ENCODE measurements around the gene ZBTB32. TPM values are rescaled to one million over a fixed set of nuclear protein-coding genes. Genes with fewer than 3 reads are reported as not detected.
"Not testable (repeated sequence)": the region's sequence is repeated elsewhere in the genome, so short reads cannot be mapped to it uniquely, and the experiment has no call there.

The ZBTB32 gene
- total RNA-seq, 4 donors from 2014 or later: 2.5 TPM; not detected in 3

DNA sequence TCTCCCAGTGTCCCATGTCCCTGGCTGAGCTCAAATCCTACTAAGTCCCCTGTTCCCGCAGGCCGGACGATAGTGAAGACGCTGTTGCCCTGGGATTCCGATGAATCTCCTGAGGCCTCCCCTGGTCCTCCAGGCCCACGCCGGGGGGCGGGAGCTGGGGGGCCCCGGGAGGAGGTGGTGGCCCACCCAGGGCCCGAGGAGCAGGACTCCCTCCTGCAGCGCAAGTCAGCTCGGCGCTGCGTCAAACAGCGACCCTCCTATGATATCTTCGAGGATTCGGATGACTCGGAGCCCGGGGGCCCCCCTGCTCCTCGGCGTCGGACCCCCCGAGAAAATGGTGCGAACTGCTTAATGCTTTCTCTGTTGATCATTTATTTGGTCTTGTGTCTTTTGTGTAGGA is 19.3 kb downstream of the ZBTB32 start:
- H3K4me1 ChIP-seq: peaks cover 0 to 14% (median 4%) of the 10 kb centered on the region in 4 donors
- TF ChIP-seq POLR2A (IDR thresholded peaks at IDR 0.05): no peak
- TF ChIP-seq, protein P1, sequence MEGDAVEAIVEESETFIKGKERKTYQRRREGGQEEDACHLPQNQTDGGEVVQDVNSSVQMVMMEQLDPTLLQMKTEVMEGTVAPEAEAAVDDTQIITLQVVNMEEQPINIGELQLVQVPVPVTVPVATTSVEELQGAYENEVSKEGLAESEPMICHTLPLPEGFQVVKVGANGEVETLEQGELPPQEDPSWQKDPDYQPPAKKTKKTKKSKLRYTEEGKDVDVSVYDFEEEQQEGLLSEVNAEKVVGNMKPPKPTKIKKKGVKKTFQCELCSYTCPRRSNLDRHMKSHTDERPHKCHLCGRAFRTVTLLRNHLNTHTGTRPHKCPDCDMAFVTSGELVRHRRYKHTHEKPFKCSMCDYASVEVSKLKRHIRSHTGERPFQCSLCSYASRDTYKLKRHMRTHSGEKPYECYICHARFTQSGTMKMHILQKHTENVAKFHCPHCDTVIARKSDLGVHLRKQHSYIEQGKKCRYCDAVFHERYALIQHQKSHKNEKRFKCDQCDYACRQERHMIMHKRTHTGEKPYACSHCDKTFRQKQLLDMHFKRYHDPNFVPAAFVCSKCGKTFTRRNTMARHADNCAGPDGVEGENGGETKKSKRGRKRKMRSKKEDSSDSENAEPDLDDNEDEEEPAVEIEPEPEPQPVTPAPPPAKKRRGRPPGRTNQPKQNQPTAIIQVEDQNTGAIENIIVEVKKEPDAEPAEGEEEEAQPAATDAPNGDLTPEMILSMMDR (IDR thresholded peaks at IDR 0.05): no peak
- no peak for DNase-seq
- H3K9me3 ChIP-seq: no peaks in the 10 kb centered on the region
- H3K4me3 ChIP-seq: no peak overlapping the region
- no peaks in the 10 kb centered on the region for H3K27me3 ChIP-seq
- H3K27ac ChIP-seq: no peak overlapping the region
- H3K36me3 ChIP-seq: peaks cover 0 to 89% (median 4%) of the 10 kb centered on the region in 3 donors

DNA sequence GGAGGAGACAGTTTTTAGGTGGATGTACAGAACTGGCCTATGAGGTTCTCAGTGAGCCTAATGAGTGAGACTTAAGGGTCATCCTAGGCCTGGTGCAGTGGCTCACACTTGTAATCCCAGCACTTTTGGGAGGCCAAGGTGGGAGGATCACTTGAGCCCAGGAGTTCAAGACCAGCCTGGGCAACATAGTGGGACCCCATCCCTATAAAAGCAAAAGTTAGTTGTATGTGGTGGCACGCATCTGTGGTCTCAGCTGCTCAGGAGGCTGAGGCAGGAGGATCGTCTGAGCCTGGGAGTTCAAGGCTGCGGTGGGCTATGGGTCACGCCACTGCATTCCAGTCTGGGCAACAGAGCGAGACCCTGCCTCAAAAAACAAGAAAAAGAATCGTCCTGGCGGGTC is 19.8 kb downstream of the ZBTB32 start:
- peaks cover 0 to 93% (median 4%) of the 10 kb centered on the region in 3 donors for H3K36me3 ChIP-seq
- not testable (repeated sequence) for H3K9me3 ChIP-seq, DNase-seq, H3K27ac ChIP-seq, H3K4me3 ChIP-seq, H3K4me1 ChIP-seq, H3K27me3 ChIP-seq

DNA sequence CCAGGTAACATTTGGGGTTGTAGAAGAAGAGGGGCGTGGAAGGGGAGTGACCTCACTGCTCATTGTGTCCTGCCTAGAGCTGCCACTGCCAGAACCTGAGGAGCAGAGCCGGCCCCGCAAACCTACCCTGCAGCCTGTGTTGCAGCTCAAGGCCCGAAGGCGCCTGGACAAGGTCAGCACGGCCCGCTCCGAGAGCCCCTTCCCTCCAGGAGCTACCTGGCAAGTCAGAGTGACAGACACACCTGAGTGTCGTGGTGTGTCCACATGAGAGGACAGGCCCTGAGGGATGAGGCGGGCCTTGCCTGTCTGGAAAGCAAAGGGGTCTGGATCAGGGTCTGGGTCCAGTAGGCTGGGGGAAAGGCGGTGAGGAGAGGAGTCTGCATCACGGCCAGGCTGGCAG is 20.2 kb downstream of the ZBTB32 start:
- Histone ChIP-seq H3K9me3 (no peaks in the 10 kb centered on the region), H3K27ac (no peak overlapping the region), H3K4me1 (peaks cover 0 to 5% (median 0%) of the 10 kb centered on the region in 4 donors), H3K27me3 (no peaks in the 10 kb centered on the region), H3K36me3 (peaks cover 0 to 98% (median 4%) of the 10 kb centered on the region in 3 donors), H3K4me3 (no peak overlapping the region)
- TF ChIP-seq, protein P1 (IDR thresholded peaks at IDR 0.05): no peak
- no peak for TF ChIP-seq POLR2A (IDR thresholded peaks at IDR 0.05)
- DNase-seq: no peak

DNA sequence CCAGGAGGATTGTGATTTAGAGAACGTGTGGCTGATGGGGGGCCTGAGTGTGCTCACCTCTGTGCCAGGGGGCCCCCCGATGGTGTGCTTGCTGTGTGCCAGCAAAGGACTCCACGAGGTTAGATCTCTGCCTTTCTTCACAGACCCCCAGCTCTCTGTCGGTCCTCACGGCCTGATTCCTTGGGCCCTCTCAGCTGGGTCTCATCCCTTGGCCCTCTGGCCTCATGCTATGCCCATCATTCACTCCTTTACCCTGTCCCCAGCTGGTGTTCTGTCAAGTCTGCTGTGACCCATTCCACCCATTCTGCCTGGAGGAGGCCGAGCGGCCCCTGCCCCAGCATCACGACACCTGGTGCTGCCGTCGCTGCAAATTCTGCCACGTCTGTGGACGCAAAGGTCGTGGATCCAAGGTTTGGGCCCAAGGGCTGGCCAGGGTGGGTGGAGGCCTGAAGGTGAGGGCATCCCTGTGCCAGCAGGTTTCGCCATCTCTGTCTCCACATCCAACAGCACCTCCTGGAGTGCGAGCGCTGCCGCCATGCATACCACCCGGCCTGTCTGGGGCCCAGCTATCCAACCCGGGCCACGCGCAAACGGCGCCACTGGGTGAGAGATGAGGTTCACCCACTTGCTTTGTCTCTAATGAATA is 21.0 kb downstream of the ZBTB32 start:
- H3K27me3 ChIP-seq: no peaks in the 10 kb centered on the region
- H3K27ac ChIP-seq: no peak overlapping the region
- peaks cover 0 to 98% (median 4%) of the 10 kb centered on the region in 3 donors for H3K36me3 ChIP-seq
- TF ChIP-seq POLR2A (IDR thresholded peaks at IDR 0.05): no peak
- TF ChIP-seq, protein P1 (IDR thresholded peaks at IDR 0.05): no peak
- H3K9me3 ChIP-seq: no peaks in the 10 kb centered on the region
- H3K4me3 ChIP-seq: no peak overlapping the region
- no peak for DNase-seq
- H3K4me1 ChIP-seq: no peaks in the 10 kb centered on the region

DNA sequence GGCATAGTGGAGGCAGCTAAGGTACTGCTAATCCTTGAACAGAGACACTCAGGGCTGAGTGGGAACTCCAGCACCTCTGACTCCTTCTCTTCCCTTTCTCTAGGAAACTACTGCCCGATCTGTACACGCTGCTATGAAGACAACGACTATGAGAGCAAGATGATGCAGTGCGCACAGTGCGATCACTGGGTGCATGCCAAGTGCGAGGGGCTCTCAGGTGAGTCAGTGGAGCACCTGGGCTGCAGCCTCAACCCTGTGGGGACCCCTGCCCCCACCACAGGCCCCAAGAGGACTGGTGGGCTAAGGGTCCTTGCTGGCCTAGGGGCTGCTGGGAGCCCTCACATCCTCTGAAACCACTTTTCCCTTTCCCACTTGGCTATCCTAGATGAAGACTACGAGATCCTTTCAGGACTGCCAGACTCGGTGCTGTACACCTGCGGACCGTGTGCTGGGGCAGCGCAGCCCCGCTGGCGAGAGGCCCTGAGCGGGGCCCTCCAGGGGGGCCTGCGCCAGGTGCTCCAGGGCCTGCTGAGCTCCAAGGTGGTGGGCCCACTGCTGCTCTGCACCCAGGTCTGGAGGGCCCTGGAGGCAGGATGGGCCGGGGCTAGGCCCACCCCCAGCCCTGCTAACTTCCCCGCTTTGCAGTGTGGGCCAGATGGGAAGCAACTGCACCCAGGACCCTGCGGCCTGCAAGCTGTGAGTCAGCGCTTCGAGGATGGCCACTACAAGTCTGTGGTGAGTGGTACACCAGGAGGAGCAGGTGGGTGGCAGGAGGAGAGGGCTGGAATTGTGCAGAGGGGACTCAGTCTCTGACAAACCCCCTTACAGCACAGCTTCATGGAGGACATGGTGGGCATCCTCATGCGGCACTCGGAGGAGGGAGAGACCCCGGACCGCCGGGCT is 22.9 kb downstream of the ZBTB32 start:
- Histone ChIP-seq H3K4me3 (no peak overlapping the region), H3K4me1 (no peaks in the 10 kb centered on the region), H3K36me3 (peaks cover 0 to 100% (median 4%) of the 10 kb centered on the region in 3 donors), H3K27me3 (no peaks in the 10 kb centered on the region), H3K9me3 (no peaks in the 10 kb centered on the region), H3K27ac (no peak overlapping the region)
- TF ChIP-seq, protein P1 (IDR thresholded peaks at IDR 0.05): no peak
- TF ChIP-seq POLR2A (IDR thresholded peaks at IDR 0.05): no peak
- no peak for DNase-seq
